Ascending aorta (tissue), 2 donors: ENCODE measurements around the gene GRN. TPM values are rescaled to one million over a fixed set of nuclear protein-coding genes. Genes with fewer than 3 reads are reported as not detected.

ENCODE experiments used
- DNase-seq, 2 donors: peaks; one replicate each; pipeline ENCODE4 v3.0.0-alpha.2; 2019; ENCODE audit warnings: low spot score in 2 of 2
- H3K27ac ChIP-seq, 2 donors: fragments of 200-600 bp; sonication (generic); one replicate each; pipeline ENCODE4 v1.5.1; 2016 to 2017; ENCODE audit warnings: mild to moderate bottlenecking in 1 of 2
- H3K27me3 ChIP-seq: fragments of 200-600 bp; sonication (generic); one replicate; pipeline ENCODE4 v1.5.1; 2017
- H3K36me3 ChIP-seq, 2 donors: fragments of 200-600 bp; sonication (generic); one replicate each; pipeline ENCODE4 v1.5.1; 2016
- H3K4me1 ChIP-seq, 2 donors: fragments of 200-600 bp; sonication (generic); one replicate each; pipeline ENCODE4 v1.5.1; 2016 to 2017; ENCODE audit warnings: mild to moderate bottlenecking in 1 of 2
- H3K4me3 ChIP-seq, 2 donors: fragments of 200-600 bp; sonication (generic); one replicate each; pipeline ENCODE4 v1.5.1; 2016 to 2017; ENCODE audit warnings: mild to moderate bottlenecking in 1 of 2
- H3K9me3 ChIP-seq, 2 donors: fragments of 200-600 bp; sonication (generic); one replicate each; pipeline ENCODE4 v1.5.1; 2016
- CTCF ChIP-seq, 3 experiments: fragments of 200-600 bp in 2 of 3; fragments of 450-650 bp in 1 of 3; sonication (generic) in 2 of 3; IDR thresholded peaks; one replicate each; pipeline ENCODE4 v1.5.1; 2016 to 2019; ENCODE audit warnings: antibody characterized with exemption in 3 of 3, mild to moderate bottlenecking in 1 of 3, moderate library complexity in 1 of 3
- intact Hi-C: fragments of 100-400 bp; cut with DNase I; formaldehyde crosslinking; loops from one replicate; pipeline ENCODE4 v1.15.1; 2023
- total RNA-seq: library from RNA; depleted of rRNA; stranded (reverse); fragments of >200 nt; gene quantifications from one replicate; pipeline ENCODE4 v1.1.0, GENCODE V29; 2016

GRN gene
- total RNA-seq, 1 donor from 2014 or later: 430 TPM

- H3K36me3 ChIP-seq: no peaks in the 10 kb centered on the region
- peaks cover 0 to 12% of the 10 kb centered on the region in 2 donors for H3K4me1 ChIP-seq
- H3K9me3 ChIP-seq: no peaks in the 10 kb centered on the region
- no peak for TF ChIP-seq CTCF (IDR thresholded peaks at IDR 0.05)
- peak overlapping the region; percentile 47 to 59 for H3K4me3 ChIP-seq
- H3K27ac ChIP-seq: no peak overlapping the region
- no peak for DNase-seq
- intact Hi-C loops: no loop called here
- no peaks in the 10 kb centered on the region for H3K27me3 ChIP-seq
Observed at GRCh38 chr17:44308865-44309264, 36.2 kb upstream of the GRN start.

GRCh38 chr17:44309472-44309871 is 35.6 kb upstream of the GRN start:
- no peak overlapping the region for H3K27ac ChIP-seq
- intact Hi-C loops: no loop called here
- peaks cover 0 to 12% of the 10 kb centered on the region in 2 donors for H3K4me1 ChIP-seq
- no peak for TF ChIP-seq CTCF (IDR thresholded peaks at IDR 0.05)
- DNase-seq: no peak
- H3K36me3 ChIP-seq: no peaks in the 10 kb centered on the region
- H3K27me3 ChIP-seq: no peaks in the 10 kb centered on the region
- H3K4me3 ChIP-seq: no peak overlapping the region
- no peaks in the 10 kb centered on the region for H3K9me3 ChIP-seq

GRCh38 chr17:44310188-44310587 is 34.9 kb upstream of the GRN start:
- Histone ChIP-seq H3K4me3 (no peak overlapping the region), H3K27ac (no peak overlapping the region), H3K9me3 (no peaks in the 10 kb centered on the region), H3K27me3 (no peaks in the 10 kb centered on the region), H3K4me1 (peaks cover 4 to 18% of the 10 kb centered on the region in 2 donors), H3K36me3 (no peaks in the 10 kb centered on the region)
- DNase-seq: no peak
- intact Hi-C loops: no loop called here
- no peak for TF ChIP-seq CTCF (IDR thresholded peaks at IDR 0.05)

- intact Hi-C loops: no loop called here
- no peak for TF ChIP-seq CTCF (IDR thresholded peaks at IDR 0.05)
- Histone ChIP-seq H3K4me1 (peaks cover 4 to 21% of the 10 kb centered on the region in 2 donors), H3K27me3 (peaks cover 5% of the 10 kb centered on the region), H3K4me3 (no peak overlapping the region), H3K27ac (no peak overlapping the region), H3K36me3 (no peaks in the 10 kb centered on the region), H3K9me3 (no peaks in the 10 kb centered on the region)
- DNase-seq: no peak
Observed at GRCh38 chr17:44310609-44311376, 34.3 kb upstream of the GRN start.

- no peak for DNase-seq
- no peak for TF ChIP-seq CTCF (IDR thresholded peaks at IDR 0.05)
- Histone ChIP-seq H3K4me1 (peaks cover 4 to 21% of the 10 kb centered on the region in 2 donors), H3K9me3 (no peaks in the 10 kb centered on the region), H3K27me3 (peaks cover 14% of the 10 kb centered on the region), H3K27ac (no peak overlapping the region), H3K4me3 (no peak overlapping the region), H3K36me3 (no peaks in the 10 kb centered on the region)
- intact Hi-C loops: no loop called here
Observed at GRCh38 chr17:44311562-44312181, 33.4 kb upstream of the GRN start.
